Umbilical cord (tissue), 2 donors: ENCODE data around the gene CEP162. TPM values are rescaled to one million over a fixed set of nuclear protein-coding genes. Genes with fewer than 3 reads are reported as not detected.
A peak's percentile ranks its signal among the peaks of the same experiment; 100 is the strongest.
"Not testable (repeated sequence)": the region's sequence is repeated elsewhere in the genome, so short reads cannot be mapped to it uniquely, and the experiment has no call there.

Experiments used
- DNase-seq: peaks from one replicate; pipeline ENCODE4 v3.0.0-alpha.2; 2015; ENCODE audit warnings: low spot score
- total RNA-seq: library from RNA; depleted of rRNA; stranded (reverse); fragments of >200 nt; gene quantifications from one replicate; pipeline ENCODE4 v1.2.3, GENCODE V29; 2014; ENCODE audit warnings: low replicate concordance; ENCODE audit not compliant: insufficient read depth

The CEP162 gene
- total RNA-seq, 1 donor from 2014 or later: 7.7 TPM

DNA sequence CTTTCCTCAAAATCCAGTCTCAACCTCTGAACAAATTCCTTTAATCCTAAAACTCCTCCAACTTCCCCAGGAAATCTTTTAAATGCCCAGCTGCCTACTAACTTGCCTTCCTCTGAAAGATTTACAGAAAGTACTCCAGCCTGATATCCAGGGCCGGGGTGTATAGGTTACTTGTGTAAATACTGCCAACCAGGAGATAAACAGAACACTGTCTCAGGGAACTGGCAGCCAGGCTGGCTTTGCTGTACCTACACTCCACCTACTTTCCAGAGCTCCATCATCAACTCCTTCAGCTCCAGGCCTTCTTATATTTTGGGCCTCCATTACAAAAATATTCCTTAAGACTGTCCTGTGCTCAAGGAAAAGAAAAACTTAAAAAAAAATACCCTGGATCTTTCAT is 85.9 kb downstream of the CEP162 start:
- no peak for DNase-seq

DNA sequence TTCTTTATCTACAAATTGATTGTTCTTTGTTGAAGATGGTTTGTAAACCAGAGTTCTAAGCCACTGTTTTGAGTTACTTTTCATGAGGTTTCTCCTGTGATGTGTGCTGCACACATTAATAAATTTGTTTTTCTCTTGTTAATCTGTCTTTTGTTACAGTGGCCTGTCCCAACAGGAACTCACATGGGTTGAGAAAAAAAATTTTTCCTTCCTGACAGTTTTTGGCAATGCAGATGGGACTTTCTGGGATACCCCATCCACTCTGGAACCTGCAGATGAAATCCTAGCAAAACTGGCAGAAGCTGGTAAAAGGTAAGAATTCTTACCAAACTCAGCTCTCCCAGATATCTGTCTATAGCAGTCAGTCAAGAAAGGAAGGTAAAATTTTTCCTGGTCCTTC is 88.1 kb downstream of the CEP162 start:
- no peak for DNase-seq

DNA sequence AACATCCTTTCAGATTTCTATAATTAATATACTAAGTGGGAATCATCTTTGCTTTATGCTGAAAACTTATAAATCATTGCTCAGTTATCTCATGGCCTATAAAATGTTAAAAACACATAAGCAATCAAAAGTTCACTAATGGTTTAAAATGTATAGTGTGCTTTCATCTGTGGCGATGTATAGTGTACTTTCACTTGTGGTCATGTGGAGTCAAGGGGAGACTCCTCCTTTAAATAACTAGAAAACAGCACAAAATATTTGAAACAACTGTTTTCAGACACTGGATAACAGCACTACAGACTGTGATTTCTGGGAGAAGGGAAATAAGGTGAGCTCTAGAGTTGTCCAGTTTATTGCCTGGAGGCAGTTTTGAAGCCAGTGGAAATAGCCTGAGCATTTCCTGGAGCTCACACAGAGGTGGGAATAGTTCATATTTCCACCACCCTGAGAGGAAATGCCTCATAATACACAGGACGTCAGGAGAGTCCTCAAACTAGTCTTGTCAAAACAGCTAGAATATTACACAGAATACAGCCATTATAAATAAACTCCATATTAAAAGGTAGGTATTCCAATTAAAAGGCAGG is 89.4 kb downstream of the CEP162 start:
- DNase-seq: no peak

DNA sequence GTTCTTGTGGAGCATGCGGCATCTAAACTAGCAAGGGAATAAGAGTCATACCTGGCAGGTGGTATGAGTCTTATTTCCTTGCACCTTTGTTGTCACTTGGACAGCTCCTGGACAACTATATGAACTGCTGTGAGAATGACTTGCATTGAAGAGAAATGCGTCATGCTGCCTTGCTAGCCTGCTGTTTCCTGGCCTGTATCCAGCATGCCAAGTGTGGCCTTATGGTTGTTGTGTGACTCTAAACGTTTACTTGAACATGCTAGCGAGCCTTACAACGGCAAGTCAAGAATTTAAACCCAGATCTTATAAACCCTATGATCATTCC is 90.4 kb downstream of the CEP162 start:
- no peak for DNase-seq

DNA sequence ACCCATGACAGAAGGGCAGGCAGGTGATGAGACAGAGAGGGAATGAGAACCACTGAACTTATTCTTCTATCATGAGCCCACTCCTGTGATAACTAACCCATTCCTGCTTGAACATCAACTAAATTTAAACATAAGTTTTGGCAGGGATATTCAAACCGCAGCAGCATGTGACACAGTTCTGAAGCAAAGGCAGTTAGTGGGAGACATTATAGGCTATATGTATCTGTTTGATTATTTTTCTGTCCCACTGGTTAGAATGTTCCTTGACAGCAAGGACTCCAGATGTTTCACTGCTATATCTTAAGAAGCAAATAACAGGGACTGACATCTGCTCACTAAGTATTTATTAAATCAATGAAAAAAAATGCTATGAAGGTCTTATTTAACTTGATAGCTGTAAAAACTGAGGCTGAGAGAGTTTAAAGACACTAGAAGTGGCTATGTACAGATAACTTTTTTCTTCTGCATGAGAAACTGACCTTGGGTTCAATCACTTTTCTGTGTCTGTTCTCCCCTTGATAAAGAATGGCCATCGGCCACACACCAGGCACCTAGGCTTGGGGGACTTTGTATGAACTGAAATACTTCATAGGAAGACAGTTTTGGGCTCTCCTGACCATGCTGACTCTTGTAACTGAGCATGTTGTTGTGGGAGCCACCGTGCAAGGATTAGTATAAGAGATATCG is 90.9 kb downstream of the CEP162 start:
- DNase-seq: no peak

DNA sequence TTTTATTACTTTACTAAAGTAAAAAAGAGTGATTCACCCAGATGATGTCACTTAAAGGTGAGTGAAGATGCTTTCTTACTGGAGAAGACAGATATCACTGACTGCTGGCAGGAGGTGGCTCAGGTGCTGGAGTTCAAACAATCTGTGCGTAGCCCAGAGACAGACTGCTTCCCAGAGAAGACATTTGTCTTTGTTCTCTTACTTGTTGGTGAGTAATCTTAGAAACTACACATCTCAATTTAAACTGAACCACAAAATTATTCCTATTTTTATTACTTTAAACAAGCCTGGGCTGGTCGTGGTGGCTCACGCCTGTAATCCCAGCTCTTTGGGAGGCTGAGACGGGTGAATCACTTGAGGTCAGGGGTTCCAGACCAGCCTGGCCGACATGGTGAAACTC is 92.2 kb downstream of the CEP162 start:
- no peak for DNase-seq

DNA sequence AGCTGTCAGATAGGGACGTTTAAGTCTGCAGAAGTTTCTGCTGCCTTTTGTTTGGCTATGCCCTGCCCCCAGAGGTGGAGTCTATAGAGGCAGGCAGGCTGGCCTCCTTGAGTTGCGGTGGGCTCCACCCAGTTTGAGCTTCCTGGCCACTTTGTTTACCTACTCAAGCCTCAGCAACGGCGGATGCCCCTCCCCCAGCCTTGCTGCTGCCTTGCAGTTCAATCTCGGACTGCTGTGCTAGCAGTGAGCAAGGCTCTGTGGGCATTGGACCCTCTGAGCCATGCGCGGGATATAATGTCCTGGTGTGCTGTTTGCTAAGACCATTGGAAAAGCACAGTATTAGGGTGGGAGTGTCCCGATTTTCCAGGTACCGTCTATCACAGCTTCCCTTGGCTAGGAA is 94.1 kb downstream of the CEP162 start:
- not testable (repeated sequence) for DNase-seq

DNA sequence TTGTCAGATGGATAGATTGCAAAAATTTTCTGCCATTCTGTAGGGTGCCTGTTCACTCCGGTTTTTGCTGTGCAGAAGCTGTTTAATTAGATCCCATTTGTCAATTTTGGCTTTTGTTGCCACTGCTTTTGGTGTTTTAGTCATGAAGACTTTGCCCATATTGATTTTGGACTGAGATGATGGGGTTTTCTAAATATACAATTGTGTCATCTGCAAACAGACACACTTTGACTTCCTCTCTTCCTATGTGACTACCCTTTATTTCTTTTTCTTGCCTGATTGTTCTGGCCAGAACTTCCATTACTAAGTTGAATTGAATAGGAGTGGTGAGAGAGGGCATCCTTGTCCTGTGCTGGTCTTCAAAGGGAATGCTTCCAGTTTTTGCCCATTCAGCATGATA is 97.9 kb downstream of the CEP162 start:
- DNase-seq: not testable (repeated sequence)

DNA sequence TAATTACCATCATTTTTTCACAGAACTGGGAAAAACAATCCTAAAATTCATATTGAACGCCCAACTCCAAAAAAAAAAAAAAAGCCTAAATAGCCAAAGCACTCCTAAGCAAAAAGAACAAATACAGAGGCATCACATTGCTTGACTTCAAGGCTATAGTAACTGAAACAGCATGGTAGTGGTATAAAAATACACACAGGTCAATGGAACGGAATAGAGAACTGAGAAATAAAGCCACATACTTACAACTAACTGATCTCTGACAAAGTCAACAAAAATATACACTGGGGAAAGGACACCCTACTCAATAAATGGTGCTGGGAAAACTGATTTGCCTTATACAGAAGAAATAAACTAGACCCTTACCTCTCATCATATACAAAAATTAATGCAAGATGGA is 104.3 kb downstream of the CEP162 start:
- DNase-seq: no peak

DNA sequence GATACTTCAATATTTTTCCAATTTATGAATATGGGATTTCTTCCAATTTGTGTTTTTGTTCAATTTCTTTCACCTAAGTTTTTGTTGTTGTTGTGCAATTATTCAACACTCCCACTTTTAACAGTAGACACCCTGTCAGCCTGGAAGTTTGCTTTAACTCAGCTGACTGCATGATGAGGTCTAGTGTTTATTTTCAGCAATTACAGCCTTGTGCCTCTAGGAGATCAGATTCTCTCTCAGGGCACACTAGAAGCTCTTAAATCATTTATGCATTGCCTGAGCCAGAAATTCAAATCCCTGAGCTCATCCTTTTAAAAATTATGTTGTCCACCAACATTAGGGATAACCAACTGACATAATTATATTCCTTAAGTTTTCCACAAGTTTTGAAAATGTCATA is 108.2 kb downstream of the CEP162 start:
- DNase-seq: no peak

DNA sequence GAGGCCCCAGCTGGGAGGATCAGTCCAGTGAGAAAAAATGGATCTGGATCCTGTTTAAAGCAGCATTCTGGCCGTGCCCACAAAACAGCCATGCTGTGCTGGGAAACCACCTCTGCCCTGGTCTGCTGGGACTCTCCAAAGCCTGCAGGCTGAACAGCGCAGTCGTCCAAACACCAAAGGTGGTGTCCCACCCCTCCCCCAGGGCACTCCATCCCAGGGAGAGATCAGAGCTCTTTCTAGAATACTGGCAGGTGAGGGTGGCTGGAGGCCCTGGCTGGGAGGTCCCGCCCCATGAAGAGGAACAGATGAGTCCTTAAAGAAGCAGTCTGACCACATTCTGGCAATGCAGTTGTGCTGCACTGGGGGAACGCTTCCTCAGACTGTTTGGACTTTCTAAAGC is 109.3 kb downstream of the CEP162 start:
- DNase-seq: no peak

DNA sequence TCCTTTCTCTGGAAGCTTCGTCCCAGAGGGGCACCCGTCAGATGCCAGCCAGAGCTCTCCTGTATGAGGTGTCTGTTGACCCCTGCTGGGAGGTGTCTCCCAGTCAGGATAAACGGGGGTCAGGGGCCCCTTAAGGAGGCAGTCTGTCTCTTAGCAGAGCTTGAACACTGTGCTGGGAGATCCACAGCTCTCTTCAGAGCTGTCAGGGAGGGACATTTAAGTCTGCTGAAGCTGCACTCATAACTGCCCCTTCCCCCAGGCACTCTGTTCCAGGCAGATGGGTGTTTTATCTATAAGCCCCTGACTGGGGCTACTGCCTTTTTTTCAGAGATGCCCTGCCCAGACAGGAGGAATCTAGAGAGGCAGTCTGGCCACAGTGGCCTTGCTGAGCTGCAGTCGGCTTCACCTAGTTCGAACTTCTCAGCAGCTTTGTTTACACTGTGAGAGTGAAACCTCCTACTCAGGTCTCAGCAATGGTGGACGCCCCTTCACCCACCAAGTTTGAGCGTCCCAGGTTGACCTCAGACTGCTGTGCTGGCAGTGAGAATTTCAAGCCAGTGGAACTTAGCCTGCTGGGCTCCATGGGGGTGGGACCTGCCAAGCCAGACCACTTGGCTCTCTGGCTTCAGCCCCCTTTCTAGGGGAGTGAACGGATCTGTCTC is 112.4 kb downstream of the CEP162 start:
- not testable (repeated sequence) for DNase-seq

DNA sequence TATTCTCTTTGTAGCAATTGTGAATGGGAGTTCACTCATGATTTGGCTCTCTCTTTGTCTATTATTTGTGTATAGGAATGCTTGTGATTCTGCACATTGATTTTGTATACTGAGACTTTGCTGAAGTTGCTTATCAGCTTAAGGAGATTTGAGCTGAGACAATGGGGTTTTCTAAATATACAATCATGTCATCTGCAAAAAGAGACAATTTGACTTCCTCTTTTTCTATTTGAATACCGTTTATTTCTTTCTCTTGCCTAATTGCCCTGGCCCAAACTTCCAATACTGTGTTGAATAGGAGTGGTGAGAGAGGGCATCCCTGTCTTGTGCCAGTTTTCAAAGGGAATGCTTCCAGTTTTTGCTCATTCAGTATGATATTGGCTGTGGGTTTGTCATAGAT is 116.1 kb downstream of the CEP162 start:
- not testable (repeated sequence) for DNase-seq

DNA sequence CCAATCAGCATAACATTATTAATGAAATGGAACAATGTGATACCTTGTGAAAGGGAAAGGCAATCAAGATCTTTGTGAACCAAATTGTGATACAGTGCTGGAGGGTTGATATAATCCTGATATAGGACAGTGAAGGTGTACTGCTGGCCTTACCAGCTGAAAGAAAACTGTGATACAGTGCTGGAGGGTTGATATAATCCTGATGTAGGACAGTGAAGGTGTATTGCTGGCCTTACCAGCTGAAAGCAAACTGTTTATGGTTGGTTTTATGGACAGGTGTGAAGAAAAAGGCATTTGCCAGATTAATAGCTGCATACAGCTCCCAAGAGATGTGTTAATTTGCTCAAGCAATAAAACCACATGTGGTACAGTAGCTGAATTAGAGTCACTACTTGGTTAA is 119.9 kb downstream of the CEP162 start:
- DNase-seq: no peak

DNA sequence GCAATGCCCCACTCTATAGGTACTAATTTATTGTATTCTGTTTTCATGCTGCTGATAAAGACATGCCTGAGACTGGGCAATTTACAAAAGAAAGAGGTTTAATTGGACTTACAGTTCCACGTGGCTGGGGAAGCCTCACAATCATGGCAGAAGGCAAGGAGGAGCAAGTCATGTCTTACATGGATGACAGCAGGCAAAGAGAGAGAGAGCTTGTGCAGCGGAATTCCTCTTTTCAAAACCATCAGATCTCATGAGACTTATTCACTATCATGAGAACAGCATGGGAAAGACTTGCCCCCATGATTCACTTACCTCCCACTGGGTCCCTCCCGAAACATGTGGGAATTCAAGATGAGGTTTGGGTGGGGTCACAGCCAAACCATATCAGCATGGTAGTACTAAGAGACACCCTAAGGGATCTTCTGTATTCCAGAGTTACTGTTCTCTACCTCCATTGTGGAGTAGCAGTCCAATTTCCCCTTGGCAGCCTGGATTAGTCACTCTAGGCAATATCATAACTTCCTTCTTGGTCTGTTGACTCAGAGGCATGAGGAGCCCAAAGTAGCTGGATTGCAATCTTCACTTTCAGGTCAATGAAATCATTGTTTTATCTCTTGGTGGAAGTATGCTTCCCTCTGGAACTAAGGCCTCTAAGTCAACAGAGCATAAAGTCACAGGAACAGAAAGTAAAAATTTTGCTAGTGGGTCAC is 122.1 kb downstream of the CEP162 start:
- DNase-seq: not testable (repeated sequence)

DNA sequence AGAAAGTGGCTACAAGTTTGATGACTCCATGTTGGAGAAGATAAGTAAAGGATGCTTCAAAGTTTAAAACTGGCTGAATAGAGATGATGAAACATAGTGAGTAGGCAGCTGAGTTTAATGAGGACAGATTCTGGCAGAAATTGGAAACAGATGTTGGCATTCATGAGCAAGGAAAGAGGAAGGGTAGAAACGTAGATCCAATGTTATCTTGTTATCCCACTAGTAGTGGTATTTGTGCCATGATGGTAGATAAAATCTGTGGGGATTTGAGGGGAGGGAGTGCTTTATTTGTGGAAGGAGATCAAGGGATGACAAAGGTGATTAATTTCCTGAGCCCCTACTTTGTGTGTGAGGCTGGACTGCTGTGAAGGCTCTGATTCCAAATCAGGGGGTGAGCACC is 124.4 kb downstream of the CEP162 start:
- DNase-seq: peak; percentile 5

DNA sequence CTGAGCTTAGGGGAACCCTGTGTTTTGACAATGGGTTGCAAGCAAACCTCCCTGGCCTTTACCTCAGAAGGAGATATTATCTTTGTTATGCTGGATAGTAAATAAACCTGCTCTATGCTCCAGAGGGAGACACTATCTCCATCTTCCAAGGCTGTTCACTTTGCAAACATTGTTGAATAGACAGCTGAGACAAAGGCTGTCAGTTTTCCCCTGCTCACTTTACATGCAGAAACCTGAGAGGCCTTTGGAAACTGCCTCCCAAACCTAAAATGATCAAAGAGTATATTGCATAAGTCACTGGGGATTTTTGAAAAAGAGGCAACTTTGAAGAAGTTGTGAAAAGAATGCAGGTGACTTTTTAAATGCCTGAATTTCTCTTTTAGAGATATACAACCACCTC is 132.3 kb downstream of the CEP162 start:
- DNase-seq: no peak

DNA sequence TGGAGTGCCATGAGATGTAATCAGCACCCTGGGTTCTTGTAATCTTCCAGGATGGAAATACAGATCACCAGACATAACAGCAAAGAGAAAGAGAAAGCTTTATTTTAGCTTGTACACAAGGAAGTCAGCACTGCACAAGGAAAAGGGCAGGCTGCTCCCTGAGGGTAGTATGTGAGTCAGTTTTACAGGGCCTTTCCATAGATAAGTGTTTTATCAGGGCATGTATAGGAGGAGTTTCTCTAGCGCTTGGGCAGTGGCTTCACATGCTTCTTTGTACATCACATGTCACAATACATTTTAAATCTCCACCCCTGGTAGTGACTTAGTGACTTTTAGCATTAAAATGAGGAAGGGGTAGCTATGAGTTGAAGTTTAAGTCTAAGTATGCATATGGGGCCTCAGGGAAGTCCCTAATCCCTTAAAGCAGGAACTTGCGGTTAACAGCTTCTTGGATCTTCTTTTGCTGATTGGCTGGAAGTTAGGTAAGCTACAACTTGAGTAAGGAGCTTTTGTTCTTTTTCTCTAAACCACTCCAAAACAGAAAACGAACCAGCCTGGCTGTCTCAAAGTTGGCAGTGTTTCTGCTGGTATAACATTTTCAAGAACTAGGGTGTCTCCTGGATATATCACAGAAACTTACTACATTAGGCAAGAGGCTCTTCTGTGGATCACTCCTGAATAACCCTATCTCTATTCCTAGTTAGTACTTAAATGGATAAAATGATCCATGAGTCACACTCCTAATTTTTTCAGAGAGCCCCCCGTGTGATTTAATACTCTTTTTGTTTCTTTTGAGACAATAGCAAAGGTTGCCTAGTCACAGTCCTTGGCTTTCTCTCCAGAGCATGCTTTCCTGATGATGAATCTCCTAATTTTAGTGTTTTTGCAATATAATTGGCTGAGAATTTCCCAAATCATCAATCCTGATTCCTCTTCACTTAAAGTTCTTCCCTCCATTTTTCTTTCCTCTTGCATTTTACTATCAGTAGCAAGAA is 133.7 kb downstream of the CEP162 start:
- no peak for DNase-seq

DNA sequence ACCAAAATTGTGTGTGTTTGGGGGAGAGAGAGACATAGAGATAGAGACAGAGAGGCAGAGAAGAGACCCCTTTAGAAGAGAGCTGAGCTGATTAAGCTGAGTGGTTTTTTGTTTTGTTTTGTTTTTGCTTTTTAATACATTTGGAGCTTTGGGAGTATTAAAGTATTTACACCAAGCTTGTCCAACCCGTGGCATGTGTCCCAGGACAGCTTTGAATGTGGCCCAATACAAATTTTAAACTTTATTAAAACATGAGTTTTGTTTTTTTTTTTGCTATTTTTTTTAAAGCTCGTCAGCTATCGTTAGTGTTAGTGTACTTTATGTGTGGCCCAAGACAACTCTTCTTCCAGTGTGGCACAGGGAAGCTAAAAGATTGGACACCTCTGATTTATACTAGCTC is 137.9 kb downstream of the CEP162 start:
- no peak for DNase-seq

DNA sequence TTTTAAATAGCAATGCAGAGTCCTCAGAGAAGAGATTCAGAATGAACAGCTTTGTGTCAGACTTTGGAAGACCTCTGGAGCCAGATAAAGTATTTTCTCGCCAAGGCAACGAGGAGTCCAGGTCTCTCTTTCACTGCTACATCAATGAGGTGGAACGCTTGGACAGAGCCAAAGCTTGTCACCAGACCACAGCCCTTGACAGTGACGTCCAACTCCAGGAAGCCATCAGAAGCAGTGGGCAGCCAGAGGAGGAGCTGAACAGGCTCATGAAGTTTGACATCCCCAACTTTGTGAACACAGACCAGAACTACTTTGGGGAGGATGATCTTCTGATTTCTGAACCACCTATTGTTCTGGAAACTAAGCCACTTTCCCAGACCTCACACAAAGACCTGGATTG is 138.4 kb downstream of the CEP162 start:
- DNase-seq: no peak
